Prostate gland (tissue), 1 donor: ENCODE measurements around the gene GRB10.

Experiments
- POLR2A ChIP-seq: fragments of 450-650 bp; IDR thresholded peaks from one replicate; pipeline ENCODE4 v1.6.1; 2016; ENCODE audit warnings: antibody characterized with exemption, mild to moderate bottlenecking
- POLR2AphosphoS5 ChIP-seq: sonication (generic); formaldehyde crosslinking; IDR thresholded peaks from one replicate; pipeline ENCODE4 v1.6.1; 2017; ENCODE audit warnings: antibody characterized with exemption

GRCh38 chr7:50591480-50592438, 190.9 kb downstream of the GRB10 start:
- TF ChIP-seq POLR2A (no peak), POLR2AphosphoS5 (no peak)
